K562 (cell line): Measurements from ENCODE around the gene TMOD3. TPM values are rescaled to one million over a fixed set of nuclear protein-coding genes. Genes with fewer than 3 reads are reported as not detected.

ENCODE experiments used
- ATAC-seq: fragments of 200-7000 bp; cut with Tn5 transposase; 3 replicates; pipeline ENCODE4 v1.9.1; 2020; ENCODE audit warnings: moderate library complexity
- BruUV-seq: library from RNA; stranded (reverse); fragments of 400-500 nt; replicated peaks from 2 replicates; lab custom pipeline; 2021; lab: Mats Ljungman, UMichigan
- CTCF ChIA-PET: fragments of 300-600 bp; formaldehyde crosslinking; extraction: SDS; loops from one replicate; lab custom pipeline; 2021; ENCODE audit warnings: low intra/inter-chr PET ratio; lab: Yijun Ruan, JAX
- POLR2A ChIA-PET: fragments of 300-600, 350-650 bp; sonication (Branson Sonifier 250); formaldehyde crosslinking; extraction: SDS; loops from one replicate; lab custom pipeline; 2021; ENCODE audit warnings: antibody characterized with exemption, inconsistent platforms; lab: Yijun Ruan, JAX
- DNase-seq, 4 experiments: peaks; one replicate each; pipeline versions ENCODE4 v3.0.0 to v3.0.0-alpha.2; 2011 to 2018; ENCODE audit warnings: low spot score in 3 of 4, mixed read lengths in 3 of 4; ENCODE audit errors: extremely low read depth in 1 of 4
- FAIRE-seq: peaks from 2 replicates; lab custom pipeline; 2011; peaks lifted over from hg19 to GRCh38; lab: Jason Lieb, UNC
- H2AFZ ChIP-seq: 2 replicates; pipeline ENCODE4 v1.6.0; 2011; ENCODE audit warnings: low read depth, low read length, control low read depth, inconsistent platforms
- H3K27ac ChIP-seq: fragments of 200-600 bp; 3 replicates; pipeline ENCODE4 v1.8.0; 2011; ENCODE audit warnings: low read depth, mild to moderate bottlenecking, control low read depth, inconsistent platforms, low read length, moderate library complexity, mixed read lengths; ENCODE audit errors: extremely low read depth
- H3K27me3 ChIP-seq, 2 experiments: fragments of 300-600 bp in 1 of 2; 2 replicates in 1 of 2; 3 replicates in 1 of 2; pipeline versions ENCODE4 v1.6.0 to v1.8.0; 2011; ENCODE audit warnings: inconsistent platforms in 2 of 2, low read length in 2 of 2, mild to moderate bottlenecking in 1 of 2, mixed read lengths in 1 of 2, moderate library complexity in 1 of 2; ENCODE audit not compliant: control insufficient read depth in 2 of 2, insufficient read depth in 2 of 2
- H3K36me3 ChIP-seq: fragments of 300-600 bp; 3 replicates; pipeline ENCODE4 v1.8.0; 2011; ENCODE audit warnings: mild to moderate bottlenecking, low read length, inconsistent platforms; ENCODE audit not compliant: control insufficient read depth, insufficient read depth
- H3K4me1 ChIP-seq, 2 experiments: fragments of 200-600 bp in 1 of 2; replicated peaks in 1 of 2; 2 replicates in 1 of 2; 3 replicates in 1 of 2; pipeline versions ENCODE4 v1.5.1 to v1.8.0; 2011; ENCODE audit warnings: inconsistent platforms in 2 of 2, low read length in 2 of 2, mild to moderate bottlenecking in 1 of 2, mixed read lengths in 1 of 2, moderate library complexity in 1 of 2; ENCODE audit not compliant: control insufficient read depth in 2 of 2, insufficient read depth in 2 of 2
- H3K4me2 ChIP-seq: 2 replicates; pipeline ENCODE4 v1.6.1; 2011; ENCODE audit warnings: low read length, control low read depth, inconsistent platforms, mixed read lengths; ENCODE audit not compliant: insufficient read depth
- H3K4me3 ChIP-seq: fragments of 200-600 bp; sonication (generic), shearing (Covaris generic); 2 replicates; pipeline ENCODE4 v1.5.1; 2016; ENCODE audit warnings: control low read depth, inconsistent platforms
- H3K79me2 ChIP-seq: fragments of 200-600 bp; 3 replicates; pipeline ENCODE4 v1.8.0; 2011; ENCODE audit warnings: low read length, inconsistent platforms; ENCODE audit not compliant: control insufficient read depth, insufficient read depth
- H3K9ac ChIP-seq, 2 experiments: 2 replicates each; pipeline versions ENCODE4 v1.6.0 to v1.6.1; 2011; ENCODE audit warnings: low read depth in 2 of 2, low read length in 2 of 2, control low read depth in 1 of 2, inconsistent platforms in 1 of 2, mild to moderate bottlenecking in 1 of 2, mixed read lengths in 1 of 2; ENCODE audit not compliant: insufficient read depth in 1 of 2
- H3K9me1 ChIP-seq: one replicate; pipeline ENCODE4 v1.6.0; 2011; ENCODE audit warnings: inconsistent platforms, mild to moderate bottlenecking, low read length, moderate library complexity; ENCODE audit not compliant: control insufficient read depth, insufficient read depth
- H3K9me3 ChIP-seq: replicated peaks from 2 replicates; pipeline ENCODE4 v1.5.1; 2011; ENCODE audit warnings: low read depth, low read length, inconsistent platforms; ENCODE audit not compliant: control insufficient read depth, insufficient read depth
- H4K20me1 ChIP-seq: replicated peaks from 2 replicates; pipeline ENCODE4 v1.6.1; 2011; ENCODE audit warnings: low read length, inconsistent platforms, mixed read lengths; ENCODE audit not compliant: control insufficient read depth, insufficient read depth
- ARHGAP35 ChIP-seq: fragments of 450-650 bp; IDR thresholded peaks from 2 replicates; pipeline ENCODE4 v1.6.1; 2018; ENCODE audit not compliant: partially characterized antibody
- MCM3 ChIP-seq: fragments of 450-650 bp; IDR thresholded peaks from 2 replicates; pipeline ENCODE4 v1.6.1; 2016
- NBN ChIP-seq: fragments of 450-650 bp; IDR thresholded peaks from 2 replicates; pipeline ENCODE4 v1.6.1; 2016; ENCODE audit warnings: low read depth, mild to moderate bottlenecking
- NR2F6 ChIP-seq: fragments of 450-650 bp; formaldehyde crosslinking; IDR thresholded peaks from 2 replicates; pipeline ENCODE4 v1.4.0; 2020; ENCODE audit warnings: mild to moderate bottlenecking
- PHB ChIP-seq: fragments of 250-450 bp; sonication (Bioruptor Pico); IDR thresholded peaks from 2 replicates; pipeline ENCODE4 v1.5.0; 2021
- POLR3G ChIP-seq: IDR thresholded peaks from 2 replicates; pipeline ENCODE4 v1.6.1; 2011; ENCODE audit not compliant: insufficient read length, insufficient replicate concordance; ENCODE audit errors: extremely low read depth
- SMAD4 ChIP-seq: fragments of 250-450 bp; sonication (Bioruptor Pico); conservative IDR thresholded peaks from 2 replicates; pipeline ENCODE4 v1.8.0; 2021; ENCODE audit warnings: inconsistent platforms, mild to moderate bottlenecking, moderate library complexity
- SP2 ChIP-seq: IDR thresholded peaks from 2 replicates; pipeline ENCODE4 v1.6.1; 2011; ENCODE audit warnings: mild to moderate bottlenecking, low read depth, low read length, moderate library complexity; ENCODE audit not compliant: poor library complexity, severe bottlenecking; ENCODE audit errors: extremely low read depth
- THRAP3 ChIP-seq: fragments of 450-650 bp; IDR thresholded peaks from 2 replicates; pipeline ENCODE4 v1.6.1; 2016; ENCODE audit warnings: mild to moderate bottlenecking, inconsistent platforms, borderline replicate concordance
- U2AF1 ChIP-seq: fragments of 200-400 bp; formaldehyde crosslinking; optimal IDR thresholded peaks from 2 replicates; pipeline ENCODE3; 2017; ENCODE audit warnings: mild to moderate bottlenecking, low read depth, low read length, moderate library complexity
- ZBTB1 ChIP-seq: sonication (generic); formaldehyde crosslinking; IDR thresholded peaks from 2 replicates; pipeline ENCODE4 v1.8.1; 2023; ENCODE audit warnings: missing genetic modification reagents, low read depth, mild to moderate bottlenecking, borderline replicate concordance
- ZNF507 ChIP-seq: conservative IDR thresholded peaks from 2 replicates; pipeline ENCODE4 v1.6.1; 2017; ENCODE audit warnings: missing genetic modification characterization, missing compliant biosample characterization
- ZNF695 ChIP-seq: fragments of 450-650 bp; formaldehyde crosslinking; IDR thresholded peaks from 2 replicates; pipeline ENCODE4 v1.4.0; 2020; ENCODE audit warnings: mild to moderate bottlenecking, moderate library complexity
- ZNF696 ChIP-seq: fragments of 250-450 bp; sonication (Bioruptor Pico); conservative IDR thresholded peaks from 2 replicates; pipeline ENCODE4 v1.4.0; 2020; ENCODE audit warnings: mild to moderate bottlenecking, moderate library complexity
- ZNF75A ChIP-seq: fragments of 450-650 bp; formaldehyde crosslinking; IDR thresholded peaks from 2 replicates; pipeline ENCODE4 v1.4.0; 2020; ENCODE audit warnings: mild to moderate bottlenecking
- ZNF77 ChIP-seq: fragments of 250-450 bp; sonication (Bioruptor Pico); IDR thresholded peaks from 2 replicates; pipeline ENCODE4 v1.5.0; 2020
- ZZZ3 ChIP-seq: fragments of 450-650 bp; IDR thresholded peaks from 2 replicates; pipeline ENCODE4 v1.6.1; 2016; ENCODE audit warnings: antibody characterized with exemption, mild to moderate bottlenecking, moderate library complexity
- WGBS: fragments of 100-300 bp; shearing (Covaris generic); methylation state at CpG from one replicate; pipeline ENCODE4 v1.1.6; 2016; ENCODE audit warnings: low coverage, mixed read lengths; ENCODE audit not compliant: insufficient coverage; ENCODE audit errors: missing lambda C conversion rate; 5-methylcytosine and 5-hydroxymethylcytosine counted together
- in situ Hi-C: fragments of 300-500 bp; cut with MboI; formaldehyde crosslinking; loops from 4 replicates; pipeline ENCODE4 v1.15.0; 2018; ENCODE audit warnings: inconsistent platforms, mixed read lengths
- intact Hi-C: fragments of 100-400 bp; cut with micrococcal nuclease; formaldehyde crosslinking; loops from 2 replicates; pipeline ENCODE4 v1.14.2; 2022
- polyA plus RNA-seq, 8 experiments: library from polyadenylated mRNA; depleted of rRNA in 4 of 8; stranded (reverse) in 5 of 8; unstranded in 3 of 8; fragments of >200 nt; fragmentation: Nextera tagmentation in 2 of 8; fragmentation: Illumina TruSeq in 1 of 8; extraction: Ambion mirVana in 2 of 8; extraction: Trizol in 1 of 8; gene quantifications; 2 replicates each; pipeline versions ENCODE4 v1.2.1 to v1.2.3, GENCODE V29; 2011 to 2014; ENCODE audit warnings: inconsistent platforms in 1 of 8, missing spikeins in 1 of 8
- total RNA-seq, 7 experiments: library from RNA; depleted of rRNA in 6 of 7; stranded (reverse); fragments of >200 nt in 6 of 7; fragmentation: Illumina TruSeq in 2 of 7; extraction: Trizol in 2 of 7; gene quantifications; 2 replicates each; pipeline versions ENCODE4 v1.2.1 to v1.2.3, GENCODE V29; 2011 to 2021; ENCODE audit warnings: low replicate concordance in 1 of 7
- TF ChIP-seq, protein P1 (sequence below): sonication (generic); formaldehyde crosslinking; IDR thresholded peaks from 2 replicates; pipeline ENCODE4 v1.8.1; 2022; ENCODE audit warnings: missing genetic modification reagents

Gene TMOD3
- total and polyA plus RNA-seq, 9 of the 15 experiments (the other 6 are each of a cell fraction or from before 2014, with no cell fraction given): 6.8 to 45.0 (median 30.9) TPM

DNA sequence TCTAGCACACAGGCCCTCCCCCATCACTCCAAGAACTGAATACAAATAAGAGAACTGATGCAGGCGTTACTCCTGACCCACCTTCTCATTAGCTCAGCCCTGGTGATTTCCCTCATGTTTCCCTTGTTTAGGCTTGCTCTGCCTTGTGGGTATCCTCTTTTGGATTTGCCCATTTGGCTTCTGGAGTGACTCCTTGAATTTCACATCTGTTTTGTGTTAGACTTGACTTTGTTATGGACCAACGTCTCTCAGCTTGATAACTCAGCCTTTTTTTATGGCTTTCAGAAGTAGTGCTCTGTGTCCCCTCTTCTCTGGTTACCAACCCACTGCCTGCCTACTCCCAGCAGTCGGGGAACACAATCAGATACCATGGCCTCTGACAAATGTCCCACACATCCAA lies 11.3 kb upstream of the TMOD3 start:
- 46% methylated on average over 3 of the region's 3 CpGs for WGBS
- no peak for FAIRE-seq
- H3K4me1 ChIP-seq: peaks cover 0 to 18% of the 10 kb centered on the region in 2 experiments; a peak in 4 of 5 replicates
- no peak overlapping the region for H3K9ac ChIP-seq
- POLR2A ChIA-PET: no interaction called here
- intact Hi-C loops (no loop called here), in situ Hi-C loops (no loop called here)
- no peak overlapping the region for H3K4me3 ChIP-seq
- ATAC-seq: no peak
- no peak overlapping the region for H2AFZ ChIP-seq
- peaks cover 17% of the 10 kb centered on the region for H3K9me3 ChIP-seq
- H3K9me1 ChIP-seq: no peaks in the 10 kb centered on the region
- no peaks in the 10 kb centered on the region for H3K79me2 ChIP-seq
- H3K27me3 ChIP-seq: no peaks in the 10 kb centered on the region
- CTCF ChIA-PET: no interaction called here
- no peaks in the 10 kb centered on the region for H3K36me3 ChIP-seq
- H3K27ac ChIP-seq: no peak overlapping the region
- H3K4me2 ChIP-seq: no peak overlapping the region
- no TSS peak for BruUV-seq
- TF ChIP-seq POLR3G: no peak
- no peak for TF ChIP-seq ARHGAP35
- TF ChIP-seq ZNF507 (tag): no peak
- no peak for TF ChIP-seq U2AF1
- TF ChIP-seq ZBTB1: no peak
- TF ChIP-seq ZNF77: no peak
- TF ChIP-seq ZZZ3: no peak
- no peak for TF ChIP-seq SMAD4 (CRISPR knock-in tag)
- TF ChIP-seq ZNF696: no peak
- TF ChIP-seq THRAP3: no peak
- TF ChIP-seq NR2F6 (CRISPR knock-in tag): no peak
- TF ChIP-seq, protein P1, sequence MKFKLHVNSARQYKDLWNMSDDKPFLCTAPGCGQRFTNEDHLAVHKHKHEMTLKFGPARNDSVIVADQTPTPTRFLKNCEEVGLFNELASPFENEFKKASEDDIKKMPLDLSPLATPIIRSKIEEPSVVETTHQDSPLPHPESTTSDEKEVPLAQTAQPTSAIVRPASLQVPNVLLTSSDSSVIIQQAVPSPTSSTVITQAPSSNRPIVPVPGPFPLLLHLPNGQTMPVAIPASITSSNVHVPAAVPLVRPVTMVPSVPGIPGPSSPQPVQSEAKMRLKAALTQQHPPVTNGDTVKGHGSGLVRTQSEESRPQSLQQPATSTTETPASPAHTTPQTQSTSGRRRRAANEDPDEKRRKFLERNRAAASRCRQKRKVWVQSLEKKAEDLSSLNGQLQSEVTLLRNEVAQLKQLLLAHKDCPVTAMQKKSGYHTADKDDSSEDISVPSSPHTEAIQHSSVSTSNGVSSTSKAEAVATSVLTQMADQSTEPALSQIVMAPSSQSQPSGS (CRISPR knock-in tag): no peak
- no peak for TF ChIP-seq ZNF695 (CRISPR knock-in tag)
- no peak for TF ChIP-seq SP2
- TF ChIP-seq NBN: no peak
- TF ChIP-seq ZNF75A (CRISPR knock-in tag): no peak
- no peak for TF ChIP-seq PHB (CRISPR knock-in tag)
- no peak for TF ChIP-seq MCM3
- no peak for DNase-seq
- H4K20me1 ChIP-seq: no peaks in the 10 kb centered on the region
